ENCODE results near the gene NKD1.

- TF ChIP-seq POLR2A (IDR thresholded peaks at IDR 0.05) (no peak), POLR2AphosphoS5 (IDR thresholded peaks at IDR 0.05) (peak in 1 of 4 donors; percentile 35), CTCF (IDR thresholded peaks at IDR 0.05) (no peak)
These were observed 59.3 kb downstream of the NKD1 start for GRCh38 chr16:50607447-50607846.

Measured in sigmoid colon (tissue), 4 donors.